ENCODE results near the gene HEY2.

HEY2 gene

GRCh38 chr6:125749865-125750691, 646 bp downstream of the HEY2 start:
- Histone ChIP-seq H3K36me3 (ENCODE audit: control insufficient read depth in 2 of 2, insufficient read depth in 1 of 2, low read length in 2 of 2) (peaks cover 4 to 24% of the 10 kb centered on the region in 2 experiments; a peak in 1 of 3 replicates), H3K4me3 (ENCODE audit: low read depth, low read length) (peak overlapping the region; percentile 60), H3K9me3 (ENCODE audit: control insufficient read depth, insufficient read depth, low read depth, low read length) (no peaks in the 10 kb centered on the region), H3K27ac (ENCODE audit: extremely low read depth, low read depth, low read length) (peak overlapping the region; percentile 93), H3K4me1 (ENCODE audit: control insufficient read depth, insufficient read depth, low read length) (peaks cover 8% of the 10 kb centered on the region)
- CTCF ChIA-PET, result interaction anchor here (0.7 to 2.5 kb wide), 6 partner anchors 8 to 440 kb away, joined by 3 to 14 read pairs (median 4); no protein-coding TSS in a partner anchor
- POLR2A ChIA-PET, result interaction anchor here (1.1 to 1.9 kb wide), 3 partner anchors 9 to 145 kb away, joined by 3 to 5 read pairs (median 3); partner anchors contain the start of gene NCOA7
- TF ChIP-seq ZNF37A (tag by site-specific recombination; IDR thresholded peaks at IDR 0.05) (no peak), GLI2 (tag by site-specific recombination; IDR thresholded peaks at IDR 0.05; ENCODE audit: borderline replicate concordance, low read depth) (no peak), ZNF707 (tag by site-specific recombination; IDR thresholded peaks at IDR 0.05) (no peak), HOXD13 (CRISPR knock-in tag; IDR thresholded peaks at IDR 0.05; ENCODE audit: borderline replicate concordance) (0 out of 2 replicates have a peak, but pooled peaks have one; percentile 12), ELK4 (IDR thresholded peaks at IDR 0.05; ENCODE audit: borderline replicate concordance, low read depth, low read length) (no peak), ZNF558 (tag by site-specific recombination; IDR thresholded peaks at IDR 0.05) (no peak), ZNF580 (tag by site-specific recombination; IDR thresholded peaks at IDR 0.05) (0 out of 2 replicates have a peak, but pooled peaks have one; percentile 14), ZNF544 (tag by site-specific recombination; IDR thresholded peaks at IDR 0.05) (no peak), GLIS1 (tag by site-specific recombination; IDR thresholded peaks at IDR 0.05) (no peak), ZIC2 (tag by site-specific recombination; IDR thresholded peaks at IDR 0.05) (no peak), ZNF623 (tag by site-specific recombination; IDR thresholded peaks at IDR 0.05) (no peak), ZSCAN23 (tag by site-specific recombination; IDR thresholded peaks at IDR 0.05) (no peak), ZNF704 (tag by site-specific recombination; IDR thresholded peaks at IDR 0.05) (no peak), ZNF398 (tag by site-specific recombination; IDR thresholded peaks at IDR 0.05) (no peak), ZNF266 (tag by site-specific recombination; IDR thresholded peaks at IDR 0.05; ENCODE audit: low read depth) (no peak), ZEB2 (tag by site-specific recombination; IDR thresholded peaks at IDR 0.05) (peak; percentile 42; the same call in 1 of the 2 replicates), FEZF1 (tag by site-specific recombination; IDR thresholded peaks at IDR 0.05) (0 out of 2 replicates have a peak, but pooled peaks have one; percentile 23), SCRT2 (tag by site-specific recombination; IDR thresholded peaks at IDR 0.05) (no peak), ZNF843 (tag by site-specific recombination; IDR thresholded peaks at IDR 0.05) (no peak), ZNF239 (tag by site-specific recombination; IDR thresholded peaks at IDR 0.05) (no peak), WT1 (tag by site-specific recombination; IDR thresholded peaks at IDR 0.05) (no peak), MYNN (tag by site-specific recombination; IDR thresholded peaks at IDR 0.05; ENCODE audit: borderline replicate concordance) (no peak), ZBTB11 (tag by site-specific recombination; conservative IDR thresholded peaks at IDR 0.05; ENCODE audit: low read depth) (no peak; the same call in 1 of the 2 replicates), ZNF830 (tag by site-specific recombination; IDR thresholded peaks at IDR 0.05; ENCODE audit: low read depth) (no peak), YY2 (tag by site-specific recombination; IDR thresholded peaks at IDR 0.05) (no peak), ZNF488 (tag by site-specific recombination; IDR thresholded peaks at IDR 0.05) (no peak), MEIS1 (CRISPR knock-in tag; IDR thresholded peaks at IDR 0.05; ENCODE audit: borderline replicate concordance) (no peak), ZNF248 (tag by site-specific recombination; IDR thresholded peaks at IDR 0.05) (no peak)

All from HEK293 (cell line).